Activated CD4-positive, alpha-beta T cell treated with anti-CD3 and anti-CD28 coated beads, Interleukin-2, amount 10 ng/mL, durations not matched to agents 7 days and 5 days (primary cell): ENCODE results near the gene DYRK1B. TPM values are rescaled to one million over a fixed set of nuclear protein-coding genes. Genes with fewer than 3 reads are reported as not detected.

ENCODE experiments used
- CTCF ChIA-PET: fragments of 350-600 bp; sonication (Branson Sonifier 250); formaldehyde crosslinking; loops from one replicate; lab custom pipeline; 2021; ENCODE audit warnings: antibody characterized with exemption; lab: Charles Lee
- POLR2A ChIA-PET: fragments of 350-600 bp; sonication (Branson Sonifier 250); formaldehyde crosslinking; loops from one replicate; lab custom pipeline; 2021; ENCODE audit warnings: antibody characterized with exemption; lab: Charles Lee
- DNase-seq: peaks from one replicate; pipeline ENCODE4 v3.0.0-alpha.2; 2020
- H3K27ac Mint-ChIP-seq: one replicate; pipeline ENCODE4 v1.8.0; 2021; ENCODE audit warnings: mild to moderate bottlenecking, moderate library complexity, mixed read lengths
- H3K27me3 Mint-ChIP-seq: one replicate; pipeline ENCODE4 v1.8.0; 2021; ENCODE audit warnings: mixed read lengths
- H3K36me3 Mint-ChIP-seq: one replicate; pipeline ENCODE4 v1.8.0; 2021; ENCODE audit warnings: low read depth, mixed read lengths
- H3K4me1 Mint-ChIP-seq: one replicate; pipeline ENCODE4 v1.8.0; 2021; ENCODE audit warnings: mixed read lengths
- H3K4me3 Mint-ChIP-seq: one replicate; pipeline ENCODE4 v1.8.0; 2021; ENCODE audit warnings: mild to moderate bottlenecking, moderate library complexity, mixed read lengths
- H3K9me3 Mint-ChIP-seq: one replicate; pipeline ENCODE4 v1.8.0; 2021; ENCODE audit warnings: mixed read lengths
- total RNA-seq, 2 experiments: library from RNA; stranded (reverse); gene quantifications; one replicate each; pipeline ENCODE4 v1.2.3, GENCODE V29; 2021

The DYRK1B gene
- total RNA-seq, 2 experiments from 2014 or later = 10.9 to 11.5 TPM

- H3K27me3 Mint-ChIP-seq = no peaks in the 10 kb centered on the region
- no peak for DNase-seq
- H3K4me3 Mint-ChIP-seq = no peak overlapping the region
- ChIA-PET CTCF (no interaction called here), POLR2A (no interaction called here)
- peaks cover 30% of the 10 kb centered on the region for H3K4me1 Mint-ChIP-seq
- H3K27ac Mint-ChIP-seq = no peak overlapping the region
- H3K36me3 Mint-ChIP-seq = peaks cover 39% of the 10 kb centered on the region
- H3K9me3 Mint-ChIP-seq = no peaks in the 10 kb centered on the region
Measured at GRCh38 chr19:39837978-39838377, 4.0 kb upstream of the DYRK1B start.

GRCh38 chr19:39834287-39834841 is 402 bp upstream of the DYRK1B start:
- peaks cover 55% of the 10 kb centered on the region for H3K36me3 Mint-ChIP-seq
- H3K4me3 Mint-ChIP-seq = peak overlapping the region; percentile 61
- peaks cover 26% of the 10 kb centered on the region for H3K4me1 Mint-ChIP-seq
- no peaks in the 10 kb centered on the region for H3K27me3 Mint-ChIP-seq
- ChIA-PET POLR2A (interaction anchor here (0.5 to 0.9 kb wide), 3 partner anchors 8 to 356 kb away, joined by 3 read pairs; partner anchors contain the start of gene FBL), CTCF (interaction anchor here (1.5 to 1.8 kb wide), 4 partner anchors 9 to 136 kb away, joined by 6 to 20 read pairs (median 8); partner anchors contain the start of gene PSMC4)
- H3K9me3 Mint-ChIP-seq = no peaks in the 10 kb centered on the region
- H3K27ac Mint-ChIP-seq = peak overlapping the region; percentile 89
- DNase-seq = no peak

- ChIA-PET CTCF (interaction anchor here (1.4 to 1.8 kb wide), 5 partner anchors 9 to 137 kb away, joined by 3 to 20 read pairs (median 7); partner anchors contain the start of gene PSMC4), POLR2A (interaction anchor here (0.5 to 0.7 kb wide), 2 partner anchors 13 to 411 kb away, joined by 3 to 7 read pairs; no protein-coding TSS in a partner anchor)
- Mint-ChIP-seq H3K9me3 (no peaks in the 10 kb centered on the region), H3K36me3 (peaks cover 60% of the 10 kb centered on the region), H3K4me1 (peaks cover 35% of the 10 kb centered on the region), H3K27me3 (no peaks in the 10 kb centered on the region), H3K4me3 (peak overlapping the region; percentile 74), H3K27ac (peak overlapping the region; percentile 84)
- no peak for DNase-seq
Measured at GRCh38 chr19:39833160-39833463, 850 bp downstream of the DYRK1B start.

GRCh38 chr19:39832341-39833083 is 1.4 kb downstream of the DYRK1B start:
- POLR2A ChIA-PET = no interaction called here
- DNase-seq = no peak
- Mint-ChIP-seq H3K27me3 (no peaks in the 10 kb centered on the region), H3K36me3 (peaks cover 59% of the 10 kb centered on the region), H3K27ac (peak overlapping the region; percentile 84), H3K9me3 (no peaks in the 10 kb centered on the region), H3K4me1 (peaks cover 35% of the 10 kb centered on the region), H3K4me3 (peak overlapping the region; percentile 74)
- CTCF ChIA-PET = interaction anchor here (1.4 to 1.8 kb wide), 3 partner anchors 8 to 22 kb away, joined by 3 to 8 read pairs (median 6); no protein-coding TSS in a partner anchor

GRCh38 chr19:39831679-39832078 is 2.3 kb downstream of the DYRK1B start:
- Mint-ChIP-seq H3K27ac (peak overlapping the region; percentile 67), H3K9me3 (no peaks in the 10 kb centered on the region), H3K27me3 (no peaks in the 10 kb centered on the region), H3K36me3 (peaks cover 54% of the 10 kb centered on the region), H3K4me3 (no peak overlapping the region), H3K4me1 (peaks cover 35% of the 10 kb centered on the region)
- no peak for DNase-seq
- CTCF ChIA-PET = no interaction called here
- POLR2A ChIA-PET = no interaction called here

GRCh38 chr19:39830847-39831246 is 3.1 kb downstream of the DYRK1B start:
- ChIA-PET CTCF (interaction anchor here (0.5 kb wide), 1 partner anchor 426 kb away, joined by 3 read pairs; no protein-coding TSS in a partner anchor), POLR2A (no interaction called here)
- no peak for DNase-seq
- H3K4me3 Mint-ChIP-seq = no peak overlapping the region
- no peak overlapping the region for H3K27ac Mint-ChIP-seq
- peaks cover 35% of the 10 kb centered on the region for H3K4me1 Mint-ChIP-seq
- no peaks in the 10 kb centered on the region for H3K9me3 Mint-ChIP-seq
- peaks cover 52% of the 10 kb centered on the region for H3K36me3 Mint-ChIP-seq
- H3K27me3 Mint-ChIP-seq = no peaks in the 10 kb centered on the region

GRCh38 chr19:39830406-39830805 is 3.6 kb downstream of the DYRK1B start:
- H3K4me1 Mint-ChIP-seq = peaks cover 35% of the 10 kb centered on the region
- CTCF ChIA-PET = interaction anchor here (0.5 to 2.4 kb wide), 2 partner anchors 14 to 427 kb away, joined by 3 to 7 read pairs; no protein-coding TSS in a partner anchor

GRCh38 chr19:39829702-39830275 is 4.2 kb downstream of the DYRK1B start:
- POLR2A ChIA-PET = no interaction called here
- Mint-ChIP-seq H3K27me3 (no peaks in the 10 kb centered on the region), H3K36me3 (peaks cover 50% of the 10 kb centered on the region)

More at GRCh38 chr19:39830406-39830805, 3.6 kb downstream of the DYRK1B start:
- Mint-ChIP-seq H3K27me3 (no peaks in the 10 kb centered on the region), H3K27ac (no peak overlapping the region), H3K36me3 (peaks cover 52% of the 10 kb centered on the region), H3K9me3 (no peaks in the 10 kb centered on the region), H3K4me3 (no peak overlapping the region)
- POLR2A ChIA-PET = no interaction called here
- DNase-seq = no peak

GRCh38 chr19:39828654-39829032 is 5.3 kb downstream of the DYRK1B start:
- peaks cover 42% of the 10 kb centered on the region for H3K36me3 Mint-ChIP-seq
- CTCF ChIA-PET = interaction anchor here (0.6 to 2.4 kb wide), 3 partner anchors 12 to 194 kb away, joined by 3 to 7 read pairs (median 3); no protein-coding TSS in a partner anchor
- H3K27ac Mint-ChIP-seq = no peak overlapping the region
- no peaks in the 10 kb centered on the region for H3K27me3 Mint-ChIP-seq
- H3K4me3 Mint-ChIP-seq = no peak overlapping the region
- DNase-seq = no peak
- POLR2A ChIA-PET = no interaction called here
- peaks cover 28% of the 10 kb centered on the region for H3K4me1 Mint-ChIP-seq
- H3K9me3 Mint-ChIP-seq = no peaks in the 10 kb centered on the region

More at GRCh38 chr19:39829702-39830275, 4.2 kb downstream of the DYRK1B start:
- H3K4me1 Mint-ChIP-seq = peaks cover 36% of the 10 kb centered on the region
- no peak overlapping the region for H3K27ac Mint-ChIP-seq
- H3K9me3 Mint-ChIP-seq = no peaks in the 10 kb centered on the region
- CTCF ChIA-PET = interaction anchor here (2.4 kb wide), 1 partner anchor 15 kb away, joined by 7 read pairs; no protein-coding TSS in a partner anchor
- no peak for DNase-seq
- no peak overlapping the region for H3K4me3 Mint-ChIP-seq

- H3K27me3 Mint-ChIP-seq = no peaks in the 10 kb centered on the region
- ChIA-PET POLR2A (interaction anchor here (0.7 kb wide), 1 partner anchor 14 kb away, joined by 3 read pairs; no protein-coding TSS in a partner anchor), CTCF (interaction anchor here (0.6 to 2.4 kb wide), 3 partner anchors 13 to 195 kb away, joined by 3 to 7 read pairs (median 3); no protein-coding TSS in a partner anchor)
- no peak overlapping the region for H3K4me3 Mint-ChIP-seq
- H3K4me1 Mint-ChIP-seq = peaks cover 28% of the 10 kb centered on the region
- no peak for DNase-seq
- H3K9me3 Mint-ChIP-seq = no peaks in the 10 kb centered on the region
- peaks cover 42% of the 10 kb centered on the region for H3K36me3 Mint-ChIP-seq
- H3K27ac Mint-ChIP-seq = peak overlapping the region; percentile 42
Measured at GRCh38 chr19:39828015-39828653, 5.8 kb downstream of the DYRK1B start.

GRCh38 chr19:39827216-39827615 is 6.7 kb downstream of the DYRK1B start:
- CTCF ChIA-PET = interaction anchor here (1.4 kb wide), 1 partner anchor 14 kb away, joined by 3 read pairs; no protein-coding TSS in a partner anchor
- DNase-seq = no peak

GRCh38 chr19:39826311-39826945 is 7.5 kb downstream of the DYRK1B start:
- CTCF ChIA-PET = interaction anchor here (0.6 kb wide), 1 partner anchor 594 kb away, joined by 3 read pairs; no protein-coding TSS in a partner anchor
- POLR2A ChIA-PET = no interaction called here
- Mint-ChIP-seq H3K27ac (no peak overlapping the region), H3K36me3 (peaks cover 35% of the 10 kb centered on the region), H3K9me3 (no peaks in the 10 kb centered on the region), H3K4me3 (no peak overlapping the region), H3K27me3 (no peaks in the 10 kb centered on the region), H3K4me1 (peaks cover 15% of the 10 kb centered on the region)
- no peak for DNase-seq

More at GRCh38 chr19:39827216-39827615, 6.7 kb downstream of the DYRK1B start:
- Mint-ChIP-seq H3K9me3 (no peaks in the 10 kb centered on the region), H3K36me3 (peaks cover 38% of the 10 kb centered on the region), H3K27ac (no peak overlapping the region), H3K4me3 (no peak overlapping the region), H3K27me3 (no peaks in the 10 kb centered on the region), H3K4me1 (peaks cover 19% of the 10 kb centered on the region)
- POLR2A ChIA-PET = no interaction called here
